T-helper 2 cell treated with Interferon-gamma antibody and Interleukin-4, amounts not matched to agents 100 ng/mL and 5 ng/mL, for 36 hours (primary cell): ENCODE measurements around the gene HECTD2. TPM values are rescaled to one million over a fixed set of nuclear protein-coding genes. Genes with fewer than 3 reads are reported as not detected.

Source experiments
- intact Hi-C: fragments of 100-400 bp; cut with micrococcal nuclease; formaldehyde crosslinking; loops from one replicate; pipeline ENCODE4 v1.15.1; 2023
- total RNA-seq: library from RNA; stranded (reverse); gene quantifications from 2 replicates; pipeline ENCODE4 v1.2.3, GENCODE V29; 2022

HECTD2 gene
- total RNA-seq, 1 donor from 2014 or later: 3.0 TPM

GRCh38 chr10:91562839-91563581 lies 152.9 kb downstream of the HECTD2 start:
- intact Hi-C loops: no loop called here

DNA sequence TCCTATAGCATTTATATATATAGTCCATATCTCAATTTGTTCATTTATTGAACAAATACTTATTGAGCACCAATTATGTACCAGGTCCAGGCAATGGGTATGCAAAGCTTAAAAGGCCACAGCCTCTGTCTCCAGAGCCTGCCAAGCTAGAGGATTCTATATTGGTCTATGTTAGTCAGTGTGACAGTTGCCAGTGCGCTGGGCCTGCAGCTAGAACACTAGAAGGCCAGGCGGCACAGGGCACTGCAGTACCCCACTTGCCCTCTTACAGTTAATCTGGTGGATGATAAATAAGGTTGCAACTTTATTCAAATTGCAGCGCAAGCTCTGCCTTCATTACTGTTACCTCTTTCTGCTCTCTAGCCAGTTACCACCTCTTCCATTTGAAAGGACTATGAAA lies 153.9 kb downstream of the HECTD2 start:
- intact Hi-C loops: no loop called here

Other genes starting within 250 kb of the HECTD2 start
- gene PCGF5, start 189.7 kb upstream of the HECTD2 start, total RNA-seq: 42.3 and 43.4 TPM in 2 replicates
- gene PPP1R3C, start 222.7 kb downstream of the HECTD2 start, total RNA-seq: not detected in 2 replicates